AG04449 (cell line): ENCODE results near the gene RAF1.
"Not testable (repeated sequence)": the region's sequence is repeated elsewhere in the genome, so short reads cannot be mapped to it uniquely, and the experiment has no call there.

Experiments
- CTCF ChIA-PET: fragments of 350-600 bp; formaldehyde crosslinking; extraction: SDS; loops from one replicate; lab custom pipeline; 2021; ENCODE audit warnings: antibody characterized with exemption; lab: Yijun Ruan, JAX
- POLR2A ChIA-PET: fragments of 400-600, 350-600 bp; formaldehyde crosslinking; extraction: SDS; loops from one replicate; lab custom pipeline; 2020; ENCODE audit warnings: antibody characterized with exemption, inconsistent platforms; lab: Yijun Ruan, JAX
- DNase-seq: peaks from one replicate; pipeline ENCODE4 v3.0.0-alpha.2; 2010; ENCODE audit warnings: low read depth, low spot score
- H3K4me3 ChIP-seq: 2 replicates; pipeline ENCODE4 v1.5.1; 2011; ENCODE audit warnings: low read depth, mild to moderate bottlenecking, control low read depth, low read length
- CTCF ChIP-seq: IDR thresholded peaks from one replicate; pipeline ENCODE4 v1.5.1; 2011; ENCODE audit warnings: mild to moderate bottlenecking, moderate library complexity, low read length, control low read depth, inconsistent platforms; ENCODE audit not compliant: insufficient read depth; ENCODE audit errors: missing control alignments

RAF1 gene

GRCh38 chr3:12627370-12627769 is 36.5 kb downstream of the RAF1 start:
- no peak for TF ChIP-seq CTCF
- no peak overlapping the region for H3K4me3 ChIP-seq
- POLR2A ChIA-PET: no interaction called here
- DNase-seq: no peak
- CTCF ChIA-PET: interaction anchor here (0.6 to 1.0 kb wide), 2 partner anchors 35 to 132 kb away, joined by 3 read pairs; no protein-coding TSS in a partner anchor

- H3K4me3 ChIP-seq, DNase-seq, POLR2A ChIA-PET: not testable (repeated sequence)
- CTCF ChIA-PET: interaction anchor here (1.0 to 1.2 kb wide), 2 partner anchors 82 to 217 kb away, joined by 3 read pairs; partner anchors contain the start of gene RPL32
Observed at GRCh38 chr3:12624964-12625363, 39.0 kb downstream of the RAF1 start.

- no peak for TF ChIP-seq CTCF
- no peak overlapping the region for H3K4me3 ChIP-seq
- ChIA-PET CTCF (interaction anchor here (1.0 to 1.2 kb wide), 2 partner anchors 83 to 218 kb away, joined by 3 read pairs; partner anchors contain the start of gene RPL32), POLR2A (no interaction called here)
- no peak for DNase-seq
Observed at GRCh38 chr3:12624056-12624455, 39.9 kb downstream of the RAF1 start.

GRCh38 chr3:12622335-12622734 is 41.6 kb downstream of the RAF1 start:
- CTCF ChIA-PET: no interaction called here
- no peak for DNase-seq
- POLR2A ChIA-PET: no interaction called here
- no peak for TF ChIP-seq CTCF
- H3K4me3 ChIP-seq: no peak overlapping the region

DNA sequence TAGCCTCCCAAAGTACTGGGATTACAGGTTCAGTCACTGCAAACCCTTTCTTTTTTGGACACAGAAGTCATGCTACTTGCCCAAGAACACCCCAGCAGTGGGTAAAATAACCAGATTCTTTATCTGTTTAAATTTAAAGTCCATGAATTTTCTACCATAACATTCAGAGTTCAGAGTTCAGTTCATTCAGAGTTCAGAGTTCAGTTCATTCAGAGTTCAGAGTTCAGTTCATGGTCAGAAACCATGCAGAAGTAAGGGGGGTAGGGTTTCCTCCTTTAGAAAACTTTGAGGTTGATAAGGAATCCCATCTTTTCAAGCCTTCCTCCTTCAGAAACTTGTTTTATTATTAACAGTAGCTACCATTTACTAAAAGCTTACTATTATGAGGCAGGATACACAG is 43.2 kb downstream of the RAF1 start:
- no peak for TF ChIP-seq CTCF
- ChIA-PET CTCF (interaction anchor here (0.8 kb wide), 1 partner anchor 9 kb away, joined by 4 read pairs; no protein-coding TSS in a partner anchor), POLR2A (no interaction called here)
- no peak overlapping the region for H3K4me3 ChIP-seq
- no peak for DNase-seq

DNA sequence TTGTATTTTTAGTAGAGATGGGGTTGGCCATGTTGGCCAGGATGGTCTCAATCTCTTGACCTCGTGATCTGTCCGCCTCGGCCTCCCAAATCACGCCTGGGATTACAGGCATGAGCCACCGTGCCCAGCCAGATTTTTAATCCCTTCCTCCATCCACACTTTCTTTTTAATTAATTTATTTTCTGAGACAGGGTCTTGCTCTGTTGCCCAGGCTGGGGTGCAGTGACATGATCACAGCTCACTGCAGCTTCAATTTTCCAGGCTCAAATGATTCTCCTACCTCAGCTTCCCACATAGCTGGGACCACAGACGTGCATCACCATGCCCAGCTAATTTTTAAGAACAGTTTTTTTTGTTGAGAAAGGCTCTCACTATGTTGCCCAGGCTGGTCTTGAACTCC is 43.6 kb downstream of the RAF1 start:
- ChIA-PET POLR2A (no interaction called here), CTCF (interaction anchor here (0.7 kb wide), 1 partner anchor 47 kb away, joined by 3 read pairs; no protein-coding TSS in a partner anchor)
- DNase-seq: no peak
- H3K4me3 ChIP-seq: no peak overlapping the region
- no peak for TF ChIP-seq CTCF

- no peak for DNase-seq
- H3K4me3 ChIP-seq: no peak overlapping the region
- TF ChIP-seq CTCF: no peak
- CTCF ChIA-PET: interaction anchor here (1.1 kb wide), 1 partner anchor 13 kb away, joined by 3 read pairs; no protein-coding TSS in a partner anchor
- POLR2A ChIA-PET: no interaction called here
Observed at GRCh38 chr3:12618426-12618825, 45.5 kb downstream of the RAF1 start.
